ENCODE data around the gene OLA1.

DNA sequence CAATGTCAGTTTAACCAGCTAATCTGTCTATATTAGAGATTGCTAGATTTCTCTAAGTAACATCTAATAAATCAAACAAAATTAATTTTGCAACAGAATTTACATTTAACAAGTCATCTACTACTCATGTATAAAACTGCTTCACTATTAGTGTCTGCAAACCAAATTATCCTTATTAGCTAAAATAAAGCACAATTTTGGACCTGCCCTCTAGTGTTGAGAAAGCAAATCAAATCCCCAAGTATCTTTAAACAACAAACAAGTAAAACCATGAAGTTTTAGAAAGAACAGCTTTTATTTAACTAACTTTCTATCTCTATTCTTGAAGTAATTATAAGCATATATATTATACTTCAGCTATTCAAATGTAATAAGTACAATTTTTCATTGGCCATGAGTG, 170.1 kb downstream of the OLA1 start:
- TF ChIP-seq, protein P1, sequence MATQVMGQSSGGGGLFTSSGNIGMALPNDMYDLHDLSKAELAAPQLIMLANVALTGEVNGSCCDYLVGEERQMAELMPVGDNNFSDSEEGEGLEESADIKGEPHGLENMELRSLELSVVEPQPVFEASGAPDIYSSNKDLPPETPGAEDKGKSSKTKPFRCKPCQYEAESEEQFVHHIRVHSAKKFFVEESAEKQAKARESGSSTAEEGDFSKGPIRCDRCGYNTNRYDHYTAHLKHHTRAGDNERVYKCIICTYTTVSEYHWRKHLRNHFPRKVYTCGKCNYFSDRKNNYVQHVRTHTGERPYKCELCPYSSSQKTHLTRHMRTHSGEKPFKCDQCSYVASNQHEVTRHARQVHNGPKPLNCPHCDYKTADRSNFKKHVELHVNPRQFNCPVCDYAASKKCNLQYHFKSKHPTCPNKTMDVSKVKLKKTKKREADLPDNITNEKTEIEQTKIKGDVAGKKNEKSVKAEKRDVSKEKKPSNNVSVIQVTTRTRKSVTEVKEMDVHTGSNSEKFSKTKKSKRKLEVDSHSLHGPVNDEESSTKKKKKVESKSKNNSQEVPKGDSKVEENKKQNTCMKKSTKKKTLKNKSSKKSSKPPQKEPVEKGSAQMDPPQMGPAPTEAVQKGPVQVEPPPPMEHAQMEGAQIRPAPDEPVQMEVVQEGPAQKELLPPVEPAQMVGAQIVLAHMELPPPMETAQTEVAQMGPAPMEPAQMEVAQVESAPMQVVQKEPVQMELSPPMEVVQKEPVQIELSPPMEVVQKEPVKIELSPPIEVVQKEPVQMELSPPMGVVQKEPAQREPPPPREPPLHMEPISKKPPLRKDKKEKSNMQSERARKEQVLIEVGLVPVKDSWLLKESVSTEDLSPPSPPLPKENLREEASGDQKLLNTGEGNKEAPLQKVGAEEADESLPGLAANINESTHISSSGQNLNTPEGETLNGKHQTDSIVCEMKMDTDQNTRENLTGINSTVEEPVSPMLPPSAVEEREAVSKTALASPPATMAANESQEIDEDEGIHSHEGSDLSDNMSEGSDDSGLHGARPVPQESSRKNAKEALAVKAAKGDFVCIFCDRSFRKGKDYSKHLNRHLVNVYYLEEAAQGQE (IDR thresholded peaks at IDR 0.05; ENCODE audit: borderline replicate concordance in 1 of 2, low read depth in 1 of 2, low read length in 2 of 2): no peak
- TF ChIP-seq, protein P2, sequence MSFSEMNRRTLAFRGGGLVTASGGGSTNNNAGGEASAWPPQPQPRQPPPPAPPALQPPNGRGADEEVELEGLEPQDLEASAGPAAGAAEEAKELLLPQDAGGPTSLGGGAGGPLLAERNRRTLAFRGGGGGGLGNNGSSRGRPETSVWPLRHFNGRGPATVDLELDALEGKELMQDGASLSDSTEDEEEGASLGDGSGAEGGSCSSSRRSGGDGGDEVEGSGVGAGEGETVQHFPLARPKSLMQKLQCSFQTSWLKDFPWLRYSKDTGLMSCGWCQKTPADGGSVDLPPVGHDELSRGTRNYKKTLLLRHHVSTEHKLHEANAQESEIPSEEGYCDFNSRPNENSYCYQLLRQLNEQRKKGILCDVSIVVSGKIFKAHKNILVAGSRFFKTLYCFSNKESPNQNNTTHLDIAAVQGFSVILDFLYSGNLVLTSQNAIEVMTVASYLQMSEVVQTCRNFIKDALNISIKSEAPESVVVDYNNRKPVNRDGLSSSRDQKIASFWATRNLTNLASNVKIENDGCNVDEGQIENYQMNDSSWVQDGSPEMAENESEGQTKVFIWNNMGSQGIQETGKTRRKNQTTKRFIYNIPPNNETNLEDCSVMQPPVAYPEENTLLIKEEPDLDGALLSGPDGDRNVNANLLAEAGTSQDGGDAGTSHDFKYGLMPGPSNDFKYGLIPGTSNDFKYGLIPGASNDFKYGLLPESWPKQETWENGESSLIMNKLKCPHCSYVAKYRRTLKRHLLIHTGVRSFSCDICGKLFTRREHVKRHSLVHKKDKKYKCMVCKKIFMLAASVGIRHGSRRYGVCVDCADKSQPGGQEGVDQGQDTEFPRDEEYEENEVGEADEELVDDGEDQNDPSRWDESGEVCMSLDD (CRISPR knock-in tag; IDR thresholded peaks at IDR 0.05; ENCODE audit: borderline replicate concordance): no peak
- TF ChIP-seq TSC22D2 (CRISPR knock-in tag; IDR thresholded peaks at IDR 0.05; ENCODE audit: borderline replicate concordance): no peak
- no peak for TF ChIP-seq EP300 (IDR thresholded peaks at IDR 0.05; ENCODE audit: low read depth in 2 of 2, low read length in 2 of 2)
- TF ChIP-seq EP300 (CRISPR knock-in tag; IDR thresholded peaks at IDR 0.05; ENCODE audit: borderline replicate concordance): no peak
- TF ChIP-seq KMT2B (CRISPR knock-in tag; IDR thresholded peaks at IDR 0.05): no peak
- TF ChIP-seq, protein P3, sequence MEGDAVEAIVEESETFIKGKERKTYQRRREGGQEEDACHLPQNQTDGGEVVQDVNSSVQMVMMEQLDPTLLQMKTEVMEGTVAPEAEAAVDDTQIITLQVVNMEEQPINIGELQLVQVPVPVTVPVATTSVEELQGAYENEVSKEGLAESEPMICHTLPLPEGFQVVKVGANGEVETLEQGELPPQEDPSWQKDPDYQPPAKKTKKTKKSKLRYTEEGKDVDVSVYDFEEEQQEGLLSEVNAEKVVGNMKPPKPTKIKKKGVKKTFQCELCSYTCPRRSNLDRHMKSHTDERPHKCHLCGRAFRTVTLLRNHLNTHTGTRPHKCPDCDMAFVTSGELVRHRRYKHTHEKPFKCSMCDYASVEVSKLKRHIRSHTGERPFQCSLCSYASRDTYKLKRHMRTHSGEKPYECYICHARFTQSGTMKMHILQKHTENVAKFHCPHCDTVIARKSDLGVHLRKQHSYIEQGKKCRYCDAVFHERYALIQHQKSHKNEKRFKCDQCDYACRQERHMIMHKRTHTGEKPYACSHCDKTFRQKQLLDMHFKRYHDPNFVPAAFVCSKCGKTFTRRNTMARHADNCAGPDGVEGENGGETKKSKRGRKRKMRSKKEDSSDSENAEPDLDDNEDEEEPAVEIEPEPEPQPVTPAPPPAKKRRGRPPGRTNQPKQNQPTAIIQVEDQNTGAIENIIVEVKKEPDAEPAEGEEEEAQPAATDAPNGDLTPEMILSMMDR (CRISPR knock-in tag; IDR thresholded peaks at IDR 0.05): no peak
- no peak for TF ChIP-seq EED (CRISPR knock-in tag; IDR thresholded peaks at IDR 0.05)
- no peak for TF ChIP-seq BRCA1 (CRISPR knock-in tag; IDR thresholded peaks at IDR 0.05)
- TF ChIP-seq, protein P4, sequence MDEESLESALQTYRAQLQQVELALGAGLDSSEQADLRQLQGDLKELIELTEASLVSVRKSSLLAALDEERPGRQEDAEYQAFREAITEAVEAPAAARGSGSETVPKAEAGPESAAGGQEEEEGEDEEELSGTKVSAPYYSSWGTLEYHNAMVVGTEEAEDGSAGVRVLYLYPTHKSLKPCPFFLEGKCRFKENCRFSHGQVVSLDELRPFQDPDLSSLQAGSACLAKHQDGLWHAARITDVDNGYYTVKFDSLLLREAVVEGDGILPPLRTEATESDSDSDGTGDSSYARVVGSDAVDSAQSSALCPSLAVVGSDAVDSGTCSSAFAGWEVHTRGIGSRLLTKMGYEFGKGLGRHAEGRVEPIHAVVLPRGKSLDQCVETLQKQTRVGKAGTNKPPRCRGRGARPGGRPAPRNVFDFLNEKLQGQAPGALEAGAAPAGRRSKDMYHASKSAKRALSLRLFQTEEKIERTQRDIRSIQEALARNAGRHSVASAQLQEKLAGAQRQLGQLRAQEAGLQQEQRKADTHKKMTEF (CRISPR knock-in tag; IDR thresholded peaks at IDR 0.05): no peak

Data from HepG2 (cell line).